Keratinocyte (primary cell): Measurements from ENCODE around the gene AOAH.

ENCODE experiments used
- CTCF ChIP-seq, 3 experiments: IDR thresholded peaks in 1 of 3; conservative IDR thresholded peaks in 1 of 3; optimal IDR thresholded peaks in 1 of 3; 2 replicates in 2 of 3; 3 replicates in 1 of 3; pipeline versions ENCODE3 to v1.5.1; 2011; ENCODE audit warnings: low read length in 3 of 3, mild to moderate bottlenecking in 3 of 3, moderate library complexity in 2 of 3, control low read depth in 1 of 3, inconsistent platforms in 1 of 3; ENCODE audit not compliant: insufficient read depth in 2 of 3; ENCODE audit errors: extremely low read depth in 1 of 3
- EZH2 ChIP-seq: IDR thresholded peaks from one replicate; pipeline ENCODE4 v1.6.1; 2012; ENCODE audit warnings: inconsistent platforms, mild to moderate bottlenecking, low read length, moderate library complexity

GRCh38 chr7:36653008-36653662 lies 71.2 kb downstream of the AOAH start:
- TF ChIP-seq CTCF (optimal IDR thresholded peaks at IDR 0.05 in 1 of 3, IDR thresholded peaks at IDR 0.05 in 1 of 3, conservative IDR thresholded peaks at IDR 0.05 in 1 of 3; ENCODE audit: extremely low read depth in 1 of 3, insufficient read depth in 2 of 3, low read length in 3 of 3) (no peak), EZH2 (no peak)
